Prostate gland (tissue), 2 donors: ENCODE measurements around the gene MXI1.

ENCODE experiments used
- CTCF ChIP-seq, 4 experiments: fragments of 200-600 bp in 2 of 4; fragments of 450-650 bp in 2 of 4; sonication (generic) in 2 of 4; IDR thresholded peaks; 1 replicate in 3 of 4; 2 replicates in 1 of 4; pipeline ENCODE4 v1.5.1; 2016 to 2019; ENCODE audit warnings: antibody characterized with exemption in 4 of 4, mild to moderate bottlenecking in 2 of 4, moderate library complexity in 2 of 4
- POLR2AphosphoS5 ChIP-seq: sonication (generic); formaldehyde crosslinking; IDR thresholded peaks from one replicate; pipeline ENCODE4 v1.6.1; 2017; ENCODE audit warnings: antibody characterized with exemption

- TF ChIP-seq CTCF (IDR thresholded peaks at IDR 0.05): no peak
- no peak for TF ChIP-seq POLR2AphosphoS5
These were observed 17.6 kb downstream of the MXI1 start for GRCh38 chr10:110224992-110225391.
